GM12892 (cell line): ENCODE data around the gene DYNLT2.

ENCODE experiments used
- POLR2A ChIP-seq: IDR thresholded peaks from 2 replicates; pipeline ENCODE4 v1.6.1; 2011; ENCODE audit warnings: low read depth, low read length, control low read depth
- POLR2AphosphoS5 ChIP-seq: IDR thresholded peaks from 2 replicates; pipeline ENCODE4 v1.6.1; 2011; ENCODE audit warnings: low read depth, low read length, control low read depth
- TAF1 ChIP-seq: IDR thresholded peaks from 2 replicates; pipeline ENCODE4 v1.6.1; 2011; ENCODE audit warnings: low read depth, mild to moderate bottlenecking, control low read depth, low read length, borderline replicate concordance

GRCh38 chr6:169691260-169691659, 60.1 kb downstream of the DYNLT2 start:
- TF ChIP-seq POLR2A (no peak), POLR2AphosphoS5 (no peak), TAF1 (no peak)
